GM18858 (cell line): ENCODE results near the gene LAYN.

Source experiments
- ATAC-seq: cut with Tn5 transposase; IDR thresholded peaks from one replicate; pipeline ENCODE4 v1.9.1; 2021; ENCODE audit not compliant: unreplicated experiment

The LAYN gene

DNA sequence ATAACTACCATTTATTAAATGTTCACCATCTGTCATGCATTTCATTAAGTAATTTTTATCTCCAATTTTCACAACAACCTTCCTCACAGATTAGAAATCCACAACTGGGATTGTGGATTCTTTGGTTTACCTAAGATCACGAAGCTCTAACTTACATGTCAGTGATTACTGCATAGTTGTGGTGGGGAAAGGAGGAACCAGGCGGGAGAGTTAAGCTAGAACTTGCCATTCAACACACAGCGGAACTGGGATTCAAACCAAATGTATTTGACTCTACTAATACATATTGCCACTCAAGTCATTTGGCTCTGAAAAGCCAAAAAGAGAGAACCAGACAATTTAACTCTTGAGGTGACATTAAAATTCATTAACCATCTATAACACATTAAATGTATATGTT lies 10.4 kb upstream of the LAYN start:
- ATAC-seq, result no peak

DNA sequence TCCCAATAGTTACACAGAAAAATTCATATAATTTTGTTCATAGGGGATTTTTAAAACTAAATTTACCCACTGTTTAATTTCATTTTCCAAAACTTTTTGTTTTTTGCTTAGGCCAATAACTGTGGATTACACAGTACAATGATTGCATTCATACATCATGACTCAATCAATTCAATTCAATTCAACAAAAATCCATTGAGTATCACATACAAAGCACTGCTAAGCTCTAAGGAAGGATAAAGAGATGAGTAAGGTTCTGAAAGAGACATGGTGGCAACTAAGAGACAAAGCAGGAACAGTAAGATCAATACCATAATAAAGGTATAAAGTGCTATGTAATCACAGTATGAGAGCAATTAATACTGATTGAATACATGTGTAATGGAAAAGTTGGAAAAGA lies 9.4 kb upstream of the LAYN start:
- ATAC-seq, result no peak

DNA sequence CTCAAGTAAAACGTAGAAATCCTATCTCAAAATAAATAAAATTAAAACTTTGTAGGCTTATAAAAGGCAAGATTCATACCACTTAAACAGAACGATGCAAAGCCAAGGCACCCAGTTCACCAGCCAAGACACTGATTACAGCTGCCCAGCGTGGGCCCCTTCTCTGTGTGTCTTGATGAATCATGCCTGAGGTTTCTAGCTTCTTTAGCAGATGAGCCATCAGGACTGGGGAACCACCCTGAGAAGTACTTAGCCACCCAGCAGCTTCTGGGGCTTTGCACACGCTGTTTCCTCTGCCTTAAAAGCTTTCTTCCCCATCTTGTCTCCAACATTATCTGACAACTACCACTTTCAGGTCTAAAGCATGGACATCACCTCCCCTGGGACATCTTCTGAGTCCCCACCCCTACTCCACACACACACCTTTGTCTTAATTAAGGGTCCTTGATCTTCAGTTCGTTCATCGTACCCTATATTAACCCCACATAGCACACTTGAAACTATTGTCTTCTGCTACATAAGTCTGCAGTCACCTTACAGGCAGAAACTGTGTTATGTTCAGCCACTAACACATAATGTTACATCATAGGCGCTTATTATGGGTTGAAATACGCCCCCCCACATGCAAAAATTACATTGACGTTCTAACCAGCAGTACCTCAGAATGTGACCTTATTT lies 8.7 kb upstream of the LAYN start:
- peak; percentile 77 for ATAC-seq

DNA sequence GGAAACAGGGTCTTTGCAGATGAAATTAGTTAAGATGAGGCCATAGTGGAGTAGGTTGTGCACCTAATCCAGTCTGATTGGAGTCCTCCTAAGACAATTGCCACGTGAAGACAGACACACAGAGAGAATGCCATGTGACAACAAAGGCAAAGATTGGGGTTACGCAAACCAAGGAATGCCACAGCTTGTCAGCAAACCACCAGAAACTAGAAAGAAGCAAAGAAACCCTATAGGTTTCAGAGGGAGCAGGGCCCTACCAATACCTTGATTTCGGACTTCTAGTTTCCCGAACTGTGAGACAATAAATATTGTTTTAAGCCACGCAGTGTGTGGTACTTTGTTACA lies 8.2 kb upstream of the LAYN start:
- ATAC-seq, result no peak

DNA sequence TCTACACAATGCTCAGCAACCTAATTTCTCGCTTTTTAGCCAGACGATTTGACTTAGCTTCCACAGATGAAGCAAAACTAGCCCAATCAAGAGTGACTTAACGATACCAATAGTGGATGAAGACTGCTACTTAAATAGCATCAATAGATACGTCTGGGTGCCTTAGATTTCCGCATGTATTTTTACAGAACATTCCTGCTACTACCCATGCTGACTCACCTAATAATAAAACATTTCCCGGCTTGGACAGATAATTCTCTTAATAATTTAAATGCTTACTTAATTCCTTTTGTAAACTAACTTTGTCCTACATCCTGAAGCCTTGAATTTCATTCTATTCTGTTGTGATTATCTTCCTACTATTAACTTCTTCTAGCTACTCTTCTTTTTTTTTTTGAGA lies 5.2 kb upstream of the LAYN start:
- no peak for ATAC-seq

DNA sequence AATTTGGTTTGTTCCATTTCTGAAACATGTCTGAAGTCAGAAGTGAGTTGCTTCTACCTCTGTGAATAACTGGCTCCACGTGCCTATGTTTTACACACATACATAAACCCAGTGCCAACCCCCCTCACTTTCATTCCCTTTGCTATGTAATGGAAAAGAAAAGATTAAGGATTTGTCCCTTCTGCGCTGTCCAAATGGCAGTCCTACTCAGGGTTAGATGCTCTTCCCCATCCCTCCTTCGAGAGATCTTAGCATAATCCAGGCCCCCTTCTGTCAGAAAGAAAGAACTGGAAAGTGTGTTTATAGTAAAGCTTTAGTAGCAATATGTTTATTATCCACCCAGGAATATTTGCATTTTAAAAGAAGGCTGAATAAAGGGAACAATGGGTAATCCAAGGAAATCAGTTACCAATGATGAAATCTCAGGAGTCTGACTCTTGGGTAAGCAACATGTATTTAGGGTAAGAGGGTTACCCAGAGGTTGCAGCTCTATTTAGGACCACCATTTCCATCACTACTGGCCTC lies 3.1 kb upstream of the LAYN start:
- no peak for ATAC-seq

DNA sequence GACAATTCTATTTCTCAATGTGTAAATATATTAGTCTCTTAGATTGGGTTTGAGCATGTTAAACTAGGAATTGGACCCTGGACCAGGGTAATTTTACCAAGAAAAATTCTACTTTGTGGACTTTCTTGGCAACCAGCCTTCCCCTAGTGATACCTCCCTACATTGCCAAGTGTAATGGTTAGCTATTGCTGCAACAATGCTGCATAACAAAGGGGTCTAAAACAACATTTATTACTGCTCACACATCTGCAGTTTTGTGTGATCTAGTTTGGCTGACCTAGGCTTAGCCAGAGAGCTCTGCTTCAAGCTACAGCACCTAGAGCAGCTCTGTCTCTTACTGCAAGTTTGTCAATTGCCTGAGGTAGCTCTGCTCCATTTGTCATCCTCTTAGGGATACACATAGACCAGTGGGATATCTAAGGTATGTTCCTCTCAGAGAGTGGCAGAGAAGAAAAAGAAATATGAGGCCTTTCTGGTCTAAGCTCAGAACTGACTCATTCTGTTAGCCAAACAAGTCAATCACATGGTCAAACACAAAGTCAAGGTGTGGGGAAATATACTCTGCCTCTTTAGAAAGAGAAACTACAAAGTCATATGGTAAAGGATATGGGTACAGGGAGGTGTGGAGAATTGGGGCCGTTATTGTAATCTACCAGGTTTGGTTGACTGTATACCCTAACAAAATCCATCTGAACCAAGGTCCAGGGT lies 2.0 kb upstream of the LAYN start:
- ATAC-seq, result no peak

DNA sequence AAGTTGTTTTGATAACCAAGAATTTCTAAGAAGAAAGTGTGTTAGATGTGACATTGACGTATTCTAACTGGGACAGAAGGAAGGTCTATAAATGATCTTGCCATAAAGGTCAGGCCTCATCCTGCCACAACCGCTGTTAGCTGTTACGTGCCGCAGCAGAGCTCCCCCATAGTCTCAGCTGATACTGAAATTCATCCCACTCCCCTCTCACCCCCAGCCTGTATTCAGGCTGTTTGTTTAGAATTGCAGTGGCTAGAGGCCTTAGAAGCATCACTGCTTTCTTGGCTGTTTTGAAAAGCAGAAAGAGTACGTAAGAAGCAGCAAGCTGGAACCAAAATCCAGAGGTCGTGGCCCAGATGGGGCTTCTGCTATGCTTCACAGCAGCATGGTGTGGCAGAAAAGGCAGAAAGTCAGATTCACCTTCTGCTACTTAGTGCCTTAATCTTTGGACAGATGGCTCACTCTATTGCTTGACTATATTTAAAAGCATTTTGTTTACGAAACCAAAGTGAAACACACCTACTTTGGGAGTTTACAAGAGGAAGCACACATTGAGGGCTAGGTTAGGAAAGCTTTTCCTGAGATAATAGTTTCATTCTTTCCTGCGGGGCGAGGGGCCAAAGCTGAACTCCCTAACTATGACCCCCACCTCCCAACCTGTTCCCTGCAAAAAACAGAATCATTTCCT lies 950 bp upstream of the LAYN start:
- ATAC-seq, result no peak

DNA sequence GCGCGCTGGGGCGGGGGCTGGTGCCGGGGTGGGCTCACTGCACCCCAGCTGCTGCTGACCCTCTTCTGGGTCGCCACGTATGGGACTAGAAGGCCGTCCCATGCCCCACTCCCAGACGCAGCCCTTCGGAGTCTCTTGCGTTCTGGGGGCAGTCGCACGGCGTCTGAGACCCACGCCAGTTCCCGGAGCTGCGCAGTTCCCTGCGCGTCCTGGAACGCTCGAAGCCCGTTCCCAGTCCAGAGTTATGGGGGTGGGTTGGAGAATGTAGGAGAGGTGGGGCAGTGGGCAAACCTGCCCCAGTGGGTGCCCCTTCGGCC lies 375 bp downstream of the LAYN start:
- ATAC-seq, result no peak

DNA sequence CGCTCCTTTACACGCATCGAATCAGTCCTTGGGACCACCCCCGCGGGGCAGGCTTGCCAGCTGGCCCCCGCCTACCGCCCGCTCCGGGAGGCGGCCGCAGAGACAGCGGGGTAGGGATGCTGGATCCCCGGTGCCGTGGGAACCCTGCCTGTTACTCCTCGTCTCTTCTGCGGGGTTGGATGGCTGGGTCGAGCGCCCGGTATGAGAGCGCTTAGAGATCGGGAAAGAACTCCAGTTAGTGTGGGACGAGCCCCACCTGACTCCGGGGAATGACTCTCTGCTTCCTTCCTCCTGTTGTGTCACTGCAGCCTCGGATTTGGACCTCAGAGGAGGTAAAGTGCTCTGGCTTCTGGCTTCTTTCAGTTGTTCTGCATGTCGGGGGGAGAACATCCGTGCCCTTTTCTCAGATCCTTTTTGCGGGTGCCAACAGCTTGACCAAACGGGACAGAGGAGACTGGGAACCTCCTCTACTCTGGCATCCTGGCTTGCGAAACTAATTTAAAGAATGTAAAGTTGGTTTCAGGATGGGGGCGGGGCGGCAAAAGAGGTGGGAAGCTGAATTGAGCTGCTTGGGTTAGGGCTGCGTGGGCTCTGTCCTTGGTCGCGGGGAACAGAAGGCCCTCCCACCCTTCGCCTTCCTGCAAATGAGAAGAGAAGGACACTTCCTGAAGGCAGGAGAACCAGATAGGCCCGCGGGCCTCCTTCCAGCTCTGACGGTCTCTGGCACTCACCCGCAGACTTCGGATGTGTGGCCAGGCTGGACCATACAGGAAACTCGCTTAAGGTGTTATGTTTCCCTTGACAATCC lies 938 bp downstream of the LAYN start:
- no peak for ATAC-seq

DNA sequence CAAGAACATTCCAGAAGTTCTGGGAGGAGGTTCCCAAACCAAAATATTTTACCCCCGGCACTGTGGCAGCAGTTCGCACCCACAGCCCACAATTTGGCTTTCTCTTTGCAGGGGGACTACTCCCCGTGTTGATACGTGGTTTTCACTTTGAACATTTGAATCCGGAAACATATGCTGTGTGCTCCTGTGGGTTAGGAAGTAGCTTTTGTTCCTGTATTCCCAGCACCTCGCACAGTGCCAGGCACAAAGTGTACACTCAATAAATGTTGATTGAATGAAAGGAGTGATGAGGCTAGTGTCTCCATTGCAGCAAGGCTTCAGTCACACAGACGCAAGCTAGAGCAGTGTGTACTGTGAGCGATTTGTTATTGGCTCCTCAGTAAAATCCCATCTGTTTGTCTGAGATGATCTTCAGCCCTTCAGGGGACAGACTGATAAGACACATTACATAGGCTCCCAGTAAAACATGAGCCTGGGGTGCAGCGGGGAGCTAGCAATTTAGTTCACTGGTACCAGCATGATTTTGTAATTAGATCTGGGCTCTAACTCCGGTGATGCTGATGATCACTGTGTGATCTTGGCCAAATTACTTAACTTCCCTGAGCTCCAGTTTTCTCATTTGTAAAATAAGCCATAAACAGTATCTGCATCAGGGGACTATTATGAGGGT lies 2.2 kb downstream of the LAYN start:
- ATAC-seq, result no peak

DNA sequence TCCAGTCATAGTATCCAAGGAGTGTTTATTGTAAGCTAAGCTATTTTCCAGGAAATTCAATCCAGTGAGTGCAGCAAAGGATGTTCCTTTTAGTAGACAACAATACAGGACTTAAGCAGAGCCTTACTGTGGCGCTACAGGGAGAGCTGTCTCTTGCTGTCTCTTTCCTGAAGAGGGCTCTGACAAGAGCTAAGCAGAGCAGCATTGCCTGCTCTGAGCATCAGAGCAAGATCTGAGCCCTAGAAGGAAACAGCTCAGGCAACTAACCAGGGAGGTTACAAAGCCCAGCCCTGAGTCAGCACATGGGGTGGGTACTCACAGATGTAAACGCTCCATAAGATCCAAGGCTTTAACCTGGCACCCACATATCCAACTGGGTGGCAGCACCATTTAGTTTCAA lies 8.0 kb downstream of the LAYN start:
- ATAC-seq, result no peak

DNA sequence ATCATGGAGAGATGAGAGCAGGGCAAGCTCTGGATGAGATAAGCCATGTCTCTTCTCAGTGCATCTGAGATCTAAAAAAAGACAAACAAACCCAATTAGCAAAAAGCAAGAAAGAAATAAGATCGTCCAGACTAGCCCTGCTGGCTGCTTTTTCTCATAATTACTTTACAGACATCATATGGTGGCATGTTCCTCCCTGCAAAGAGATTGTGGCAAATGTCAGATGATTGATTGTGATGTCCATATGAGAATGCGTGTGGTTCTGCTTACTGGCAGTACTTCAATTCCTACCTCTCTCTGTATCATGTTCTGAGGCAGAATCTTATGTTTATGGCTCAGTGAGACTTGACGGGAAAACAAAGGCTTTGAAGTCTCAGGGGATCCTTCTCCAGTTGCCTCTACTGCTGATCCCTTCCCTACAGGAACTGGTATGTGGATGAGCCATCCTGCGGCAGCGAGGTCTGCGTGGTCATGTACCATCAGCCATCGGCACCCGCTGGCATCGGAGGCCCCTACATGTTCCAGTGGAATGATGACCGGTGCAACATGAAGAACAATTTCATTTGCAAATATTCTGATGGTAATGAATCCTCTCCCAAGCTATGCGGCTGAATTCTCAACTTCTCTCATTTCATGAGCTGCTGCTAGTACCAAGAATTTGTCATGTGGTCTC lies 8.8 kb downstream of the LAYN start:
- no peak for ATAC-seq

DNA sequence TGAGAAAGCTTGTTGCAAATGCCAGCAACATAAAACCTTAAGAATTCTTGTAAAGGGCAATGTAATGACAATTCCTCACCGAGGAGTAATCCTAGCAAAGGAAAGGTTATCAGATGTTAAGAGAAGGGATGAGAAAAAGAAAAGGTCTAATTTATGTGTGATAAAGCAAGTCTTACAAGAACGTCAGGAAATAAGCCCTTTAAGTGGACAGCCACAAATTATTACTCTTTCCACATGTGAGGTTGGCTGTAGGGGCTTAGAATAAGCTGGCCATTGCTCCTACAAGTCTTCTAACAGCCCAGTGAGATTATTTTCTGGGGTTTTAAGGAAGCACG lies 9.3 kb downstream of the LAYN start:
- ATAC-seq, result no peak

DNA sequence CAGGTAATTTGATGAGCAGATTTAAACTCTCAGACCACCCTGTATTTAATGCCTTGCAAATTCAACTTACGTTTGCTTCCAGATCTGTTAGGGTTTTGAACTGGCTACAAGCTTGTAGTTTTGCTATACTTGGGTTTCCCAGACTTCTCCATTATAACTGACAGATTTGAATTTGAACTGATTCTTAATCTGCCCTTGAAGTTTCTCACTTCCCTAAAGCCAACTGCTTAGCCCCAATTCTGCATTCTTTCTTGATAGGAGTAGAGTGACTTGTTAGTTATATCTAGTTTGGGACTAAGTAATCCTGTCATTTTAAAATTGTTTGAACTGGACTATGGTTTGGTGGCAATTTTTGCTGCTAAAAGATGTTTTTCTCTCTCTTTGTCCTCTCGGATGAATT lies 9.7 kb downstream of the LAYN start:
- ATAC-seq, result no peak

DNA sequence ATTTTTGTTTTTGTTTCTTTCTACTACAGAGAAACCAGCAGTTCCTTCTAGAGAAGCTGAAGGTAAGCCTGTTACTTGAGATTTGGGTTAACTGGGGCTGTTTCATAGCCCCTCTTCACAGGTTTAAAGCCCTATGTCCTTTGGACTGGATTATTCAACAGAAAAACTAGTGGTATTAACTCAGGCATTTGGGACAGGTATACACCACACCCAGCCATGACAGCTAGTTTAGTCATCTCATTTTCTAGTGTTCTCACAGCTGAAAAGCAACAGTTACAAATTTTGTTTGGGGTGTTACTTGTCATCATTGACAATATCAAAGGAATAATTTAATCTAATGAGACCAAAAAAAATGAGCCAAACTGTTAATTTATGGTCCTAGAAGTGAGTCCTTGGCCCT lies 14.0 kb downstream of the LAYN start:
- no peak for ATAC-seq

DNA sequence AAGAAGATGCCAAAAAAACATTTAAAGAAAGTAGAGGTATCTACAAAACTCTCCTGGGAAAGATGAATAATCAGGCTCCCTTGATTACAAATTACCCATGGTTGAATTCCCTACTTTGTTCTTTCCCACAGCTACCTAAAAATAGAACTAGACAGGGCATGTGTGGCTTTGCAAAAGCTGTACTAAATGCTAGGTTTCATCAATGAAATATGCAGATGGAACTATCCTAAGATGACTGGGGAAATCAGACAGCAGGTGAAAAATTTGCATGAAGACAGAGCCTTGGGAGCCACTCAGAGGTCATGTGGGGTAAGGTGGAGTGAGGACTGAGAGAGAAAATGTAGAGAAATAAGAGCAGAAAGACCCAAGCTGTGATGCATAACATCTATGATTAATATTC lies 14.7 kb downstream of the LAYN start:
- ATAC-seq, result no peak

DNA sequence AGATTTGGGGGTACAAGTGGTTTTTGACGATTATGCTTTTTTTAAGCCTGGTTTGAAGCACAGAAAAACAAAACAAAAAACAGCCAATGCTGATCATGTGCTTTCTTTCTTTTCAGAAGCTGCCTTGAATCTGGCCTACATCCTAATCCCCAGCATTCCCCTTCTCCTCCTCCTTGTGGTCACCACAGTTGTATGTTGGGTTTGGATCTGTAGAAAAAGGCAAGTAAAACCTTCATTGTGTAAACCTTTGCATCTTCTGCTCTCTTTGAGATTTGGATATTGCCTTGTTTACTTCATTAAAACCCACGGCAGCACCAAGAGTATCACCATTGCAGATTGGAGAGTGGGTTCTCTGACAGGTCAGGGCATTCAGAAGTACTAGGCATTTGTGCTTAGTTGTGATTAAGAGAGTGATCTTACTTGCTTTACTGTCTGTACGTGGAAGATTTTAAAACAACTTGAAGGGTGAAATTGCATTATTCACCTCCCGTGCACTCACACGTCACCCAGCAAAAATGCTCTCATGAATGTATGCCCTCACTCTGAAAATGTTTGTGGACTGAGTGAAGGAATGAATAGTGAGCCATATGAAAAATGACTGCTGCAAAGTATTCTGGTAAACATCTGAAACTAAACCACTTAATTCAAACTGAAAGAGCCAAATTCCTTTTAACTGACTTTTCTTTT lies 17.0 kb downstream of the LAYN start:
- ATAC-seq, result no peak

DNA sequence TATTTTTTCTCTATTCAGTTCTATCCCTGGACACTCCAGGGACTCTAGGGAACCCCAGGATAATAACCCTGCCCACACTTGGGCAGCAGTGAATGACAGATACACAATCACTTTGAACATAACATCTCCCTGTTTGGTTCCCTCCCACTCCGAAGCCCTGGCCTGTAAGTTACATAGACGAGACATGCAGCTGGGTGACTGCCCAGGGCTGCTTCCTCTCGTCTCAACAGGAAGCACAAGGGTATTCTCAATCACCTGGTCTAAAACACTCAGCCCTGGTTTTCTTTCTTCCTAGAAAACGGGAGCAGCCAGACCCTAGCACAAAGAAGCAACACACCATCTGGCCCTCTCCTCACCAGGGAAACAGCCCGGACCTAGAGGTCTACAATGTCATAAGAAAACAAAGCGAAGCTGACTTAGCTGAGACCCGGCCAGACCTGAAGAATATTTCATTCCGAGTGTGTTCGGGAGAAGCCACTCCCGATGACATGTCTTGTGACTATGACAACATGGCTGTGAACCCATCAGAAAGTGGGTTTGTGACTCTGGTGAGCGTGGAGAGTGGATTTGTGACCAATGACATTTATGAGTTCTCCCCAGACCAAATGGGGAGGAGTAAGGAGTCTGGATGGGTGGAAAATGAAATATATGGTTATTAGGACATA lies 19.4 kb downstream of the LAYN start:
- ATAC-seq, result no peak

DNA sequence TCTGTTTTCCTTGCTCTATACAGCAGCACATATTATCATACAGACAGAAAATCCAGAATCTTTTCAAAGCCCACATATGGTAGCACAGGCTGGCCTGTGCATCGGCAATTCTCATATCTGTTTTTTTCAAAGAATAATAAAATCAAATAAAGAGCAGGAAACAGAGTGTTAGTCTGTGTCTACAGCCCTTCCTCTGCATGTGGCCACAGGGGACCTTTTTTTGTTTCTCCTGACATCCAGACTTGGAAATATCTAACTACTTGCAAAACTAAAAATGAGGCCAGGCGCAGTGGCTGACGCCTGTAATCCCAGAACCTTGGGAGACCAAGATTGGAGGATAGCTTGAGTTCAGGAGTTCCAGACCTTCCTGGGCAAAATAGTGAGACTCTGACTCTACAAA lies 20.3 kb downstream of the LAYN start:
- ATAC-seq, result no peak
